ENCODE measurements around the gene AQP9. TPM values are rescaled to one million over a fixed set of nuclear protein-coding genes. Genes with fewer than 3 reads are reported as not detected.
"Not testable (repeated sequence)": the region's sequence is repeated elsewhere in the genome, so short reads cannot be mapped to it uniquely, and the experiment has no call there.

AQP9 gene
- total and polyA plus RNA-seq, 5 experiments from 2014 or later: 0.09 to 0.18 TPM; not detected in 3

DNA sequence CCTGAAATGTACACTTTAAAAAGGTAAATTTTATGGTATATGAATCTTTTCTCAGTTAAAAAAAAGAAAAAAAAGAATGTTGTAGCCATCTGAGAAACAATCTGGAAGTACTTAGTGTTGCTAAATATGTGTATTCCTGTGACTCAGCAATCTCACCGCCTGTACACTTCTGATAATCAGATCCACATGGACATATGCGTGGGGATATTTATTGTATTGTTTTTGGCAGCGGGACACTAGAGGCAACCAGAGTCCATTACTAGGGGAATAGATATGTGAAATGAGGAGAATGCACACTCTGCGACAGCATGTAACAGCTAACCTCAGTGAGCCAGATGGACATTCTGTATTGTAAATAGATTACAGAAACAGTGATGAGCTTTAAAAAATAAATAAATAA, 65.4 kb downstream of the AQP9 start:
- POLR2A ChIA-PET: no interaction called here
- Mint-ChIP-seq H3K4me1 (no peaks in the 10 kb centered on the region), H3K4me3 (no peak overlapping the region), H3K9me3 (peaks cover 0 to 4% (median 0%) of the 10 kb centered on the region in 9 donors), H3K36me3 (no peaks in the 10 kb centered on the region), H3K27ac (no peak overlapping the region), H3K27me3 (peaks cover 0 to 9% (median 3%) of the 10 kb centered on the region in 5 donors)
- DNase-seq (no peak), ATAC-seq (no peak)

DNA sequence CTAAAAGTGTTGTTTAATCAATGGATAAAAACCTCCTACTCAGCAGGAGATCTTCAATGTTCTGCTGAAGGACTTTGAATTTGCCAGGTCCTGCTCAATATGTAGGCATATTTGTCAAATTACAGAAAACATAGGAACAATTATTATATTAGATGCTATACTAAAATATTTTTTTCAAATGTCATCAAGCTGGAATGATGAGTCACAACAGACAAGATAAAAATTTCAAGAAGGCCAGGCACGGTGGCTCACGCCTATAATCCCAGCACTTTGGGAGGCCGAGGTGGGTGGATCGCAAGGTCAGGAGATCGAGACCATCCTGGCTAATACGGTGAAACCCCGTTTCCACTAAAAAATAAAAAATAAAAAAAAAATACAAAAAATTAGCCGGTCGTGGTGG, 68.0 kb downstream of the AQP9 start:
- no peaks in the 10 kb centered on the region for H3K4me1 Mint-ChIP-seq
- POLR2A ChIA-PET: no interaction called here
- peaks cover 0 to 4% (median under 1%) of the 10 kb centered on the region in 5 donors for H3K27me3 Mint-ChIP-seq
- H3K4me3 Mint-ChIP-seq: no peak overlapping the region
- no peak overlapping the region for H3K27ac Mint-ChIP-seq
- DNase-seq (no peak), ATAC-seq (no peak)
- H3K36me3 Mint-ChIP-seq: no peaks in the 10 kb centered on the region
- no peaks in the 10 kb centered on the region for H3K9me3 Mint-ChIP-seq

DNA sequence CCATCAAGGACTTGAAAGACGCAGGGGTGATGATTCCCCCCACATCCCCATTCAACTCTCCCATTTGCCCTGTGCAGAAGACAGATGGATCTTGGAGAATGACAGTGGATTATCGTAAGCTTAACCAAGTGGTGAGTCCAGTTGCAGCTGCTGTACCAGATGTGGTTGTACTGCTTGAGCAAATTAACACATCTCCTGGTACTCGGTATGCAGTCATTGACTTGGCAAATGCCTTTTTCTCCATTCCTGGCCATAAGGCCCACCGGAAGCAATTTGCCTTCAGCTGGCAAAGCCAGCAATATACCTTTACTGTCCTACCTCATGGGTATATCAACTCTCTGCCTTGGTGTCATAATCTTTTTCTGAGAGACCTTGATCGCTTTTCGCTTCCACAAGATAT, 70.0 kb downstream of the AQP9 start:
- POLR2A ChIA-PET, ATAC-seq, H3K27ac Mint-ChIP-seq, H3K4me1 Mint-ChIP-seq, DNase-seq, H3K9me3 Mint-ChIP-seq, H3K36me3 Mint-ChIP-seq, H3K27me3 Mint-ChIP-seq, H3K4me3 Mint-ChIP-seq: not testable (repeated sequence)

DNA sequence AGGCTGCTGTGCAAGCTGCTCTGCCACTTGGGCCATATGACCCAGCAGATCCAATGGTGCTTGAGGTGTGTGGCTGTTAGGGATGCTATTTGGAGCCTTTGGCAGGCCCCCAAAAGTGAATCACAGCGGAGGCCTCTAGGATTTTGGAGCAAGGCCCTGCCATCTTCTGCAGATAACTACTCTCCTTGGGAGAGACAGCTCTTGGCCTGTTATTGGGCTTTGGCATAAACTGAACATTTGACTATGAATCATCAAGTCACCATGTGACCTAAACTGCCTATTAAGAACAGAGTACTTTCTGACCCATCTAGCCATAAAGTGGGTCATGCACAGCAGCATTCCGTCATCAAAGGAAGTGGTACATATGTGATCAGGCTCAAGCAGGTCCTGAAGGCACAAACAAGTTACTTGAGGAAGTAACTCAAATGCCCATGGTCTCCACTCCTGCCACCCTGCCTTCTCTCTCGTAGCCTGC, 70.9 kb downstream of the AQP9 start:
- H3K4me3 Mint-ChIP-seq, H3K36me3 Mint-ChIP-seq, DNase-seq, H3K9me3 Mint-ChIP-seq, ATAC-seq, H3K27me3 Mint-ChIP-seq, H3K4me1 Mint-ChIP-seq, POLR2A ChIA-PET, H3K27ac Mint-ChIP-seq: not testable (repeated sequence)

DNA sequence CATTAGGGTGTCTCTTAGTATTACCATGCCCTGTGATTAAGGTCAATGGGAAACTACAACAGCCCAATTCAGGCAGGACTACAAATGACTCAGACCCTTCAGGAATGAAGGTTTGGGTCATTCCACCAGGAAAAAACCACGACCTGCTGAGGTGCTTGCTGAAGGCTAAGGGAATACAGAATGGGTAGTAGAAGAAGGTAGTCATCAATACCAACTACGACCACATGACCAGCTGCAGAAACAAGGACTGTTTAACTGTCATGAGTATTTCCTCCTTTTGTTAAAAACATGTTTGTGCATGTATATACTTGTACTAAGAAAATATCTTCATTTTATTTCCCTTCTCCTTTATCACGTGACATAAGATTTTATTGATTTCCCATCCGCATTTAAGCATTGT, 71.8 kb downstream of the AQP9 start:
- H3K4me3 Mint-ChIP-seq, POLR2A ChIA-PET, H3K27me3 Mint-ChIP-seq, H3K4me1 Mint-ChIP-seq, ATAC-seq, DNase-seq, H3K9me3 Mint-ChIP-seq, H3K27ac Mint-ChIP-seq, H3K36me3 Mint-ChIP-seq: not testable (repeated sequence)

DNA sequence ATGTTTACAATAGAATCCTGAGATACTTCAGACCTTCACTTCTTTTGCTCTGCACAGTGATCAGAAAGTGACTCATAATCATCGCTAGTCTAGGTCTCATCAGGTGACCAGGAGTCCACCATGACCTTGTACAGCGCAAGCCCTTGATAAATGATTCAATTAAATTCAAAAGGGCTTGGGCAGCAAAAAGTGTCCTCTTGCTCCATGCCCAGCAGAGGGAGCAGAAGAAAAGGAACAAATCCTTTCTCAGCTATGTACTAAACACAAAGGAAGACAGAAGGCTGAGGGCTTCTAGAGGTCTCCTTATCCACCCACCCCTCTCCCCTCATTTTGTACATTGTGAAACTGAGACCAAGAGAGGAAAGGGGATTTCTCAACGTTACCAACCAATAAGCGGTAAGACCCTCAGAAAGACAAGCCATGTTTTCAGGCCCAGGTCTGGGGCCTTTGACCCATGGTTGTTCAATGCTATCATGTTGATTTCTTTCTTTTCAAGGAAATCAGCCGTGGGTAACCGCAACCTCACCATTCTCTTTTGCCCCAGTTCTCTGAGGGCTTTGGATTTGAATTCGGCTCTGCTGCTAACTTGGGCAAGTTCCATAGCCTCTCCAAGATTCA, 74.8 kb downstream of the AQP9 start:
- ATAC-seq (no peak), DNase-seq (no peak)
- H3K27ac Mint-ChIP-seq: no peak overlapping the region
- no peaks in the 10 kb centered on the region for H3K9me3 Mint-ChIP-seq
- no peaks in the 10 kb centered on the region for H3K36me3 Mint-ChIP-seq
- H3K4me3 Mint-ChIP-seq: no peak overlapping the region
- no peaks in the 10 kb centered on the region for H3K4me1 Mint-ChIP-seq
- POLR2A ChIA-PET: no interaction called here
- peaks cover 0 to 5% (median 0%) of the 10 kb centered on the region in 5 donors for H3K27me3 Mint-ChIP-seq

DNA sequence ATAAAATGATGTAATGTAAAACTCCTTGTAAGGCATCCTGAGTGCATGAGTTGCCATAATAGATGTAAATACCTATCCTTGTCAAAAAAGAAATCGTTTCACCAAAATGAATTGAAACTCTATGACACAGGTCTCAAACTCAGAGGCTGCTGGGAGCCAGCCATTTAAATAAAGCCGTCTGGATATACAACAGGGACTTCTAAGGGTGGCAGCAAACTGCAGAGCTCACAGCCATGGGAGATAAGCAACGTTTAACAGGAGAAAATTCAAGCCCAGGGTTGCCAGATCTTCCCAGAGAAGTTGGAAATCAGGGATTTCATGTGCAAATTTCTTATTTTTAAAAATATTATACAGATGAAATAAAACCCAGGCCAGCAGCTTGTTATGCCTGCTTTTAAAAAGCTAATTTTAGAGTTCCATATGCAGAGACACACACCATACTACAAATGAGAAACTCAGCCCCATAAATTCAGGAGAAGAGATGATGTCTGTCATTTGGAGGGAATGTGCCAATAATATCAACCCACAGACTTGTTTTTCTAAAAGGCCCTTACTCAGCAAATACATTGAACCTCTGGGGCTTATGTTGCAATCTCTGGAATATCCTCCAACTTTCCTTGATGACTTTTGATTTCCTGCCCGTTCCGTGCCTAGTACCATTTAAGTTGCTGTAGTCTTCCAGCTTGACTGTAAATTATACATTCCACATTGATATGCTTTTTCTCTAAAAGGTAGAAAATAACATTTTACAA, 75.6 kb downstream of the AQP9 start:
- POLR2A ChIA-PET: no interaction called here
- H3K4me3 Mint-ChIP-seq: no peak overlapping the region
- no peaks in the 10 kb centered on the region for H3K36me3 Mint-ChIP-seq
- H3K4me1 Mint-ChIP-seq: no peaks in the 10 kb centered on the region
- no peak overlapping the region for H3K27ac Mint-ChIP-seq
- DNase-seq (no peak), ATAC-seq (no peak)
- peaks cover 0 to 5% (median 0%) of the 10 kb centered on the region in 5 donors for H3K27me3 Mint-ChIP-seq
- no peaks in the 10 kb centered on the region for H3K9me3 Mint-ChIP-seq

DNA sequence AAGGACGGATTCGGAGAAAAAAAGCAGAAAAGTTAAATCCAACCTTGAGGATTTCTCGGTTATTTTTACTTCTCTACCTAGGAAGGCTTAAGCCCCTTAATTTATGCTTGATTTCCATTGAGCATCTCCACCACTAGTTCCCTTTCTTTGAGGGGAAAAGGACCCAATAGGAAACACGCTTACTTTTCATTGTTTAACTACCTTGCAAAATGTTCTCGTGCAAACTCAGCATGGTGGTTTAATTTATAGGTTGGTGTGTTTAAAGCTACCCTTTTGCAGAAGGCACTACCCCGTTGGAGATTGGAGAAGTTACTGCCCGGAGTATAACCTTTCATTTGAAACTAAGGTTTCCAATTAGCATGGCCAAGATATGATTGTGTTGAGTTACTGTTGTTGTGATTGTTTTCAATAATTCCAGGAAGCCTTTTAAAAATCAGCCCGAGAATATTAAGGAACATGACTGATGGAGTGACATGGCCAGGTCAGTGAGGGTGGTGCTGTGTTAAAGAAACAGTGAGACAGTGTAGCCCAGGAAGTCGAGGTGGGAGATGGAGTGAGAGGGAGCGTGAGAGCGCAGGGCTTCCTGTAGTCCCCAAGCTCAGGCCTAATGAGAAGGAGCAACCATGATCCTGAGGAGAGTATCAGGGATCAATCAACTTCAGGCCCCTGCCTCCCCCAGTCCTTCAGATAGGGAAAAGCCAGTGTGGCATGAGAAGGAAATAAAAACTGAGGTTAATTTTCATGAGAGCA, 76.6 kb downstream of the AQP9 start:
- H3K27me3 Mint-ChIP-seq: peaks cover 0 to 5% (median 0%) of the 10 kb centered on the region in 5 donors
- H3K27ac Mint-ChIP-seq: no peak overlapping the region
- no peak overlapping the region for H3K4me3 Mint-ChIP-seq
- POLR2A ChIA-PET: no interaction called here
- no peak for DNase-seq
- ATAC-seq: no peak
- no peaks in the 10 kb centered on the region for H3K36me3 Mint-ChIP-seq
- H3K9me3 Mint-ChIP-seq: peaks cover 0 to 4% (median 0%) of the 10 kb centered on the region in 9 donors
- no peaks in the 10 kb centered on the region for H3K4me1 Mint-ChIP-seq

DNA sequence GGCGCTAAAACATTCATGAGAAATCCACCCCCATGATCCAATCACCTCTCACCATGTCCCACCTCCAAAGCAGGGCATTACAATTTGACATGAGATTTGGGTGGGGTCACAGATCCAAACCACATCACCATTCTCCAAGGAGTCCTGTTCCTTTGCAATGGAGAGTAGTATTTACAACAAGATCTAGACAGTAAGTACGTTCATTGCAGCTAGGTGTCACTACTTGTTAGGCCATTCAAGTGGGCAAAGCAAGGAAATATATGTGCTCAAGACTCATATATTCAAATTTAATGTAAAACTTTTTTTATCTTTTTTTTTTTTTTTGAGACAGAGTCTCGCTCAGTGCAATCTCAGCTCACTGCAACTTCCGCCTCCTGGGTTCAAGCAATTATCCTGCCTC, 79.3 kb downstream of the AQP9 start:
- no peak for ATAC-seq
- POLR2A ChIA-PET: interaction anchor here (0.7 kb wide), 1 partner anchor 99 kb away, joined by 3 read pairs; no protein-coding TSS in a partner anchor
- H3K4me1 Mint-ChIP-seq: no peaks in the 10 kb centered on the region
- H3K9me3 Mint-ChIP-seq: peaks cover 0 to 7% (median 0%) of the 10 kb centered on the region in 9 donors
- H3K27me3 Mint-ChIP-seq: peaks cover 0 to 5% (median 4%) of the 10 kb centered on the region in 5 donors
- no peak overlapping the region for H3K4me3 Mint-ChIP-seq
- no peak overlapping the region for H3K27ac Mint-ChIP-seq
- H3K36me3 Mint-ChIP-seq: peaks cover 0 to 5% (median 0%) of the 10 kb centered on the region in 3 donors
- no peak for DNase-seq

DNA sequence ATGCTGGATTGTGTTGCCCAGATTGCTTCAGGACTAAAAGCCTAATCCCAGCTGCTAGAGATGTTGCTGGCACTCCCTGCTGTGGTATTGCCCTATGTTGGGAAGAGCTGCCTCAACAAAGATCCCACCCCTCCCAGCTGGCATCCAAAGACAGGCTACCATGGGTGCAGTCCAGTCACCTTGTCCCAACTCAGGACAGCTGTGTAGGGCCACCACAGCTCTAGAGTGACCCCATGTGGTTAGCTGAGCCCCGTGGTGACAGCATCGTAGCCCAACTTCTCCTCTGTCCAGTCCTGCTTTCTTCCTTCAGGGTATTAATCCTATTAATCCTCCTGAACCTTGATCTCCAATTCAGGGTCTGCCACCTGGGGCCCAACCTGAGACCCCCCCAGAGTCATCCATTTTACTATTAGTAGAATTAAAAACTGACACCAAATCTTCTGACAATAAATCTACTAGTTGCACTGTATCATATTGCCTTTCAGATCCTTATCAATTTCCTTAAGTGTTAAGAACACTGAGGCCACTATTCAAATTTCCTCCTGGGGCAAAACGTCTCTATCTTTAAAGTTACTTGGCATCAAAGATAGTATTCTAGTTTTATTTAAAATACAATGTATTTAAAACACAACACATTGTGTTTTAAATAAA, 83.5 kb downstream of the AQP9 start:
- DNase-seq: no peak
- Mint-ChIP-seq H3K27ac (no peak overlapping the region), H3K4me1 (no peaks in the 10 kb centered on the region), H3K27me3 (peaks cover 0 to 4% (median 3%) of the 10 kb centered on the region in 5 donors), H3K9me3 (peaks cover 0 to 7% (median 0%) of the 10 kb centered on the region in 9 donors), H3K36me3 (peaks cover 0 to 5% (median 0%) of the 10 kb centered on the region in 3 donors), H3K4me3 (no peak overlapping the region)
- POLR2A ChIA-PET: no interaction called here
- no peak for ATAC-seq

DNA sequence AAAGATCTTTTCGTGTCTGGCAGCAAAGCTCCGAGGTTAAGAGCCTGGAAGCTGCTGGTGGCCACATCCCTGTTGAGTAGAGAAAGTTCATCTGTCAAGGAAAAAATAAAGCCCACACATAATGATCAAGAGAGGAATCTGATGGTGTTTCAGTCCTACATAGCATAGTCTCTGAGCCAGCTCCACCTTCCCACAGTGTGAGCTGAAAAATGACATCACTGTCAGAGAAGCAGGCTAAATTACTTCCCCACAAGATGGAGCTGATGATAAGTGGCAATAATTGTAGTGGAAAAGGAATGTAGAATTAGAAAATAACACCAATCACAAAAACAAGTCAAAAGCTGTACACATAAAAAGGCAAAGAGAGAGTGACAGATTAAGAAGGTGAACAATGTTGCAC, 84.5 kb downstream of the AQP9 start:
- POLR2A ChIA-PET: no interaction called here
- DNase-seq: no peak
- Mint-ChIP-seq H3K4me3 (no peak overlapping the region), H3K36me3 (peaks cover 0 to 5% (median 0%) of the 10 kb centered on the region in 3 donors), H3K27me3 (peaks cover 0 to 4% (median 0%) of the 10 kb centered on the region in 5 donors), H3K9me3 (peaks cover 0 to 7% (median 0%) of the 10 kb centered on the region in 9 donors), H3K27ac (no peak overlapping the region), H3K4me1 (no peaks in the 10 kb centered on the region)
- ATAC-seq: no peak

DNA sequence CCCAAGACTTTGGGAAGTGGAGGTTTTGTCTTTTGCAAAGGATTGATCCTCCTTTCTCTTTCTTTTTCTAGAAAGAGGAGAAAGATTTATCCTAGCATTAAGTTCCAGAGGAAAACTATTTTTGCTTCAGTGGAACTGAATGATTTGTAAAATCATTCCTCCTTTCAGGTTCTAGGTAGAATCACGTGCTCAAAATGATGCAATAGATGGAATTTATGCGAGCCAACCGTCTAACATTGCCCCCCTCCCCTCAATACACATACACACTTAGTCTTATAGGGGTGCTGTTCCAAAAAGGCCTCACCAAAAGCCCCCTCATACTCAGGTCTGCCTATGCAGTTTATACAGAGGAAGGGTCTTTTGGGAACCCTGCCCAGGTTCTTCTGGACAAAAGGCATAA, 85.3 kb downstream of the AQP9 start:
- POLR2A ChIA-PET: no interaction called here
- no peak for ATAC-seq
- Mint-ChIP-seq H3K9me3 (peaks cover 0 to 7% (median 0%) of the 10 kb centered on the region in 9 donors), H3K36me3 (peaks cover 0 to 5% (median 0%) of the 10 kb centered on the region in 3 donors), H3K4me3 (no peak overlapping the region), H3K4me1 (peaks cover under 1 to 5% (median 3%) of the 10 kb centered on the region in 4 donors), H3K27ac (no peak overlapping the region), H3K27me3 (peaks cover 0 to 5% (median 1%) of the 10 kb centered on the region in 5 donors)
- DNase-seq: no peak

Measured in naive thymus-derived CD8-positive, alpha-beta T cell (primary cell).